ENCODE measurements around the gene BMX.

BMX gene

GRCh38 chrX:15576019-15576418 is 75.4 kb downstream of the BMX start:
- no peak for DNase-seq

- no peak for DNase-seq
These were observed 79.5 kb downstream of the BMX start for GRCh38 chrX:15579778-15580747.

GRCh38 chrX:15594371-15594770 is 93.8 kb downstream of the BMX start:
- DNase-seq: no peak

GRCh38 chrX:15598026-15598425 is 97.4 kb downstream of the BMX start:
- DNase-seq: no peak

- DNase-seq: no peak
These were observed 98.9 kb downstream of the BMX start for GRCh38 chrX:15599461-15599860.

- no peak for DNase-seq
These were observed 99.4 kb downstream of the BMX start for GRCh38 chrX:15600049-15600448.

- DNase-seq: no peak
These were observed 100.1 kb downstream of the BMX start, which contains the start of gene ACE2 for GRCh38 chrX:15600745-15601144. ACE2 (minus strand) TSS chrX:15600960; CDS start chrX:15600911, 49 bp downstream.

- DNase-seq: no peak
These were observed 101.3 kb downstream of the BMX start for GRCh38 chrX:15601932-15602331.

- DNase-seq: no peak
These were observed 102.2 kb downstream of the BMX start for GRCh38 chrX:15602761-15603160.

GRCh38 chrX:15605226-15605625 is 104.6 kb downstream of the BMX start:
- no peak for DNase-seq
